ENCODE results near the gene SMAD7.
A peak's percentile ranks its signal among the peaks of the same experiment; 100 is the strongest.

Gene SMAD7

GRCh38 chr18:48929941-48930713 lies 20.6 kb downstream of the SMAD7 start:
- DNase-seq (ENCODE audit: low read depth) = no peak

DNA sequence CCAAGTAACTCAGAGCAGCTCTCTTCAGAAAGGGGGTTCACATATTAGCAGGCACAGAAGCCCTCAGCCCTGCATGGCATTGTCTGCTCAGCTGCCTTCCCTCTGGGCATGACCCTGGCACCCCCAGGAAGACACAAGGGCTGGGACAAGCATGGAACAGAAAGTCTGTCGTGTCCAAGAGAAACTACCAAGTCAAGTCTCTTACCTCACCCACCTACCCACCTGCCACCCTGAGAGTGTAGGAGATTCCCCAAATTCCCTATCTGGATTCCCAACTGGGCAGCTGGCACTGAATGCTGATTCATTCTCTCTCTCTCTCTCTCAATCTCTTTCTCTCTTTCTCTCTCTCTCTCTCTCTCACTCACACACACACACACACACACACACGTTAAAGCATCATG lies 21.6 kb downstream of the SMAD7 start:
- DNase-seq (ENCODE audit: low read depth) = no peak

DNA sequence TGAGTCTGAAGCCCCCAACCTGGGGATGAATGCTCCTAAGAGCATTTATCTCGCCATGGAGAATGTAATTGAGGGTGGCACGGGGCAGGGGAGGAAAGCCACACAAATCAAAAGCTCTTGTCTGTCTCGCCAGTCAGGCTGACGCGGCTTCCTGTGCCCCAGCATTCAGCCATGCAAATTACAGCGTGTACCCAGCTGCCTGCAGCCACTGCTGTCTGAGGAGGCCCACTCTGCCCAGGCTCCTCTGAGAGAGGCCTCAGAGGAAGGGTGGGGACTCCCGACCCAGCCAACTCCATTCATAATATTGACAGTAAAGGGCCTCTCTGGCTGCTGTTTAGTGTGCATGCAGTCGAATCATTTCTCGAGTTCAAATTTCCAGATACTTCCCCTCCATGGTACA lies 22.0 kb downstream of the SMAD7 start:
- DNase-seq (ENCODE audit: low read depth) = peak; percentile 73

- DNase-seq (ENCODE audit: low read depth) = no peak
Measured at GRCh38 chr18:48927286-48928080, 23.3 kb downstream of the SMAD7 start.

DNA sequence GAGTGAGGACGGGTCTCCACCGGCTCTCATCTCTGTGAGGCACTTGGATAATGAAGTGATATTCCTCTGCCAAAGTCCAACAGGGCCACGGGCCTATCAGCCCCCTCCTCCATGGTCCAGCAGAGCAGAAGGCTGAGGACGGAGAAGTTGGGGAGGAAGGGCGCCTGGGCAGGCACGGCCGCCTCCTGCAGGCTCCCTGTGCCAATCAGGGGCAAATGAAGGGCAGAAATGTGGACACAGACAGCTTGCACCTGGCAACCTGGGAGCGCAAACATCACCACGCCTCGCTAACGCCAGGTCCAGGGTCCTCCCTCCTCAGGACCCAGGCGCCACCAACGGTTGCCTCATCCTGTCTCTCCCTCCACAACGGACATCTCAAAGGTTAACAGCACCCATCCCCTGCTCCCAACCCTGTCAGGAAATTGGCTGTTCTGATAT lies 24.3 kb downstream of the SMAD7 start:
- no peak for DNase-seq (ENCODE audit: low read depth)

GRCh38 chr18:48925491-48925780 lies 25.3 kb downstream of the SMAD7 start:
- DNase-seq (ENCODE audit: low read depth) = no peak

DNA sequence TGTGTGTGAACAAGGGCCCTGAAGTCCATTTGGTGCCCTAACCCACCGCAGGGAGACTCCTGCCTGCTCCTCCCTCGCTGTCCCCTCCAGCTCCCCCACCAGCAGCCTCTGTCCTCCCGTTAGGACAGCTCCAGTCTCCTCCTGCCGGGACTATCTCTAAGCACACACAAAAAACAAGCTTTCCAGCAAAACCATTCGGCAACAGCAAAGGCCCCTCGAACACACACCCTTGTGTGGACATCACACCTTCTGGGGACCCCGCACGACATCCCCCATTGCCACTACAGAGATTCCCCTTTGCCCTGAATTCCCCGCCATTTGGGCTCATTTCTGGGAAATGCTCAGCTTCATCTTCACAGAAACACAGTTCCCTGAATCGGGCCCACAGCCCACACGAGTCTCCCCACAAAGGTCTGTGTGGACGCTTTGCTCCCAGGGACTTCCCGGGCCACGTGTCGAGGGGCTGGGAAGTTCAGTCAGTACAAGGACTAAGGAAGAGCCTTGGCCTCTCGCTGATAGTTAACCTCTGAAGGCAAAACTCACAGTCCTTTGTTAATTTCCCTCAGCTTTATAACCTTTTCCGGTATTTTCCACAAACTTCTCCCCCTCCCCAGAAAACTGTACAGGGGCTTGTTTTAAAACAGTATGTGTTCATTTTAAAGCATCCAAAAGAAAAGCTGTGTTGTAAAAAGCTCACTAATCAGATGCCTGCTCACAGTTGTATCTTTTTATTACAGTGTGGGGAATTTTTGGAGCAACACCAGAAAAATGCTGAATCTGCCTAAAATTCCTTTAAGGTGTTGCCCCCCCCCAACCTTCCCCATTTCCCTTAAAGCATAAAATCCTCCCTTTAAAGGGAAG lies 25.9 kb downstream of the SMAD7 start:
- DNase-seq (ENCODE audit: low read depth) = no peak

DNA sequence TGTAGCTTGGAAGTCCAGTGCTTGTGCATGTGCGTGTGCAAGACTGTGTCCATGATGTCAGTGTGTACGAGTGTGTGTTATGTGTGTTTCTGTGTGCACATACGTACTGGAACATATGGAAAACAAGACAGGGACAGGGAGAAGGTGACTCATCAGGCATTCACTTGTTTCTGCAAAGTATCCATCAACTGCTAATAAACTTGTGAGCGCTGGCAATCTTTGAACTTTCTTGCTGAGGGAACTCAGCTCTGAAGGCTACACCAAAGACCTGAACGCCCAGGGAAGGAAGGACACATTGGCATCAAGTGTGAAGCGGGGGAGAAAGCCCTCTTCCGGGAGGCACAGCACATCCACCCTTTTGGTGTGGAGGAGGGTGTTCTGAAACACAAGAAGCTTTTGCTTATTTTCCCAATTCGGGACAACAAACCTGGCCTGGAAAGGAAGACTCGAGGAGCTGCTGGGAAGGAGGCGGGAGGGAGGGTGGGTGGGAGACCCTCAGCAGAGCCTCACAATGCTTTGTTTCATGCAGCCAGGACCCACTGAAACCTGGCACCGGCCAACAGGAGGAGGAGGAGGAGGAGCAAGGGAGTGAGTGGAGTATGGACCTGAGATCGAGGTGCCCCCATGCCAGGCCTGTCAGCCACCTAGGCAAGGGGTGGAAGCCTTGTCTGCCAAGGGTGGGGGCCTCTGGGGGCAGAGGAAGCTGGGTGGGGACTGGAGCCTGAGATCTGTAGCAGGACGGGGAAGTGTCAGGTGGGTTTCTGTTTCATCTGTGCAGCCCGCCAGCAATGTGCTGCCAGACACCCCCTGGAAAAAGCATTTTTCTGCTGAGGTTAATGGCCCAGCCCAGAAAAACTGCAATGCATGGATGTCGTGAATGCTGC lies 26.8 kb downstream of the SMAD7 start:
- no peak for DNase-seq (ENCODE audit: low read depth)

- DNase-seq (ENCODE audit: low read depth) = no peak
Measured at GRCh38 chr18:48922801-48923730, 27.7 kb downstream of the SMAD7 start.

DNA sequence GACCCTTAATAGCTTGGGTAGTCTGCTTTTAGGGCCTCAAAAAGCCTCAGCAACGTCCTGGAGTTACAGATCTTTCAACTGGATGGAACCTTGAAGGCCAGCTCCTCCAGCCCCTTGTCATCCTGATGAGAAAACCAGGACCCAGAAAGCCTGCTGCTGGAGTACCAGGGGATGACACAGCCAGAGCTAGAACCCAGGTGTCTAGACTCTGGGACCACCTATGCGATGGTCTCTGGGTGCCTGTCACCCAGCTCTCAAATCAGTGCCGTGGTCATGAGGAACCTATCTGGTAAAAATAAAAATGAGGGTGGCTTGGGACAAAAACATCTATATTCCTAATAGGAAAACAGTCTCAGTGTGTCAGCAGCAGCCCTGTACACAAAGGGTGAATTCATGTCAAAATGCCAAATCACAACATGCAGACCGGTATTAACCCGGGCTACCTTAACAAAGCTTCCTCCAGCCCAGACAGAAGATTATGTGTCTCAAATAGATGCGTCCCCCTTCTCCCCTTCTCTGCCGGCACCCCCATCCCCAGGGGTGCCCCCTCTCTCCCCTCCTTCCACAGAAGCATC lies 28.5 kb downstream of the SMAD7 start:
- DNase-seq (ENCODE audit: low read depth) = no peak

GRCh38 chr18:48921305-48922225 lies 29.2 kb downstream of the SMAD7 start:
- no peak for DNase-seq (ENCODE audit: low read depth)

DNA sequence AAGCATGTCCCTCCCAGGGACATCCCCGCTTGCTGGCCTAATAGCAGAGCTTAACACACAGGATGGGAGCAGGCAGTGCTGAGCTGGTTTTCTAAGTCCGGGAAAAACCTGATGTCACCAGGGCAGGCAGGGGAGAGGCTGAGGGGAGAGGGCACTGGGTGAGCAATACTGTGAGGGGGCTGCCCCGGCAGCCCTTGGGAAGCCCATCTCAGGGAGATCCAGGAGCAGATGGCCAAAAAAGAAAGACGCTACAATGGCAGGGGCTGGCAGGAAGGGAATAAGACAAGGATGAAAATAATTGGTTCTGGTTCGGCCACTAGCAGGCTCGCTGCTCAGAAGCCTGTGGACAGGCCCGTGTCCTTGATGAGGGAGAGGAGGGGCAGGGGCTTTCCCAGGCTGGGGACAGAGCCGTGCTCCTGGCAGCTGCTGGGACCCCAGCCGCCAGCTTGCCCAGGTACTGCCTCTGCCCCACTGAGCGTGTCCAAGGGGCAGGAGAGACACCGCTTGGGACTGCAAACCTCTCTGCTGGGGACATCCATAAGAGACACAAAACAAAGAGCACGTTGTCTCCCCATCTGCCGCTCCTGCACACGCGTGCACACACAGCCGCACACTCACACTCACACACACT lies 30.2 kb downstream of the SMAD7 start:
- DNase-seq (ENCODE audit: low read depth) = no peak

GRCh38 chr18:48919547-48919946 lies 31.2 kb downstream of the SMAD7 start:
- no peak for DNase-seq (ENCODE audit: low read depth)

DNA sequence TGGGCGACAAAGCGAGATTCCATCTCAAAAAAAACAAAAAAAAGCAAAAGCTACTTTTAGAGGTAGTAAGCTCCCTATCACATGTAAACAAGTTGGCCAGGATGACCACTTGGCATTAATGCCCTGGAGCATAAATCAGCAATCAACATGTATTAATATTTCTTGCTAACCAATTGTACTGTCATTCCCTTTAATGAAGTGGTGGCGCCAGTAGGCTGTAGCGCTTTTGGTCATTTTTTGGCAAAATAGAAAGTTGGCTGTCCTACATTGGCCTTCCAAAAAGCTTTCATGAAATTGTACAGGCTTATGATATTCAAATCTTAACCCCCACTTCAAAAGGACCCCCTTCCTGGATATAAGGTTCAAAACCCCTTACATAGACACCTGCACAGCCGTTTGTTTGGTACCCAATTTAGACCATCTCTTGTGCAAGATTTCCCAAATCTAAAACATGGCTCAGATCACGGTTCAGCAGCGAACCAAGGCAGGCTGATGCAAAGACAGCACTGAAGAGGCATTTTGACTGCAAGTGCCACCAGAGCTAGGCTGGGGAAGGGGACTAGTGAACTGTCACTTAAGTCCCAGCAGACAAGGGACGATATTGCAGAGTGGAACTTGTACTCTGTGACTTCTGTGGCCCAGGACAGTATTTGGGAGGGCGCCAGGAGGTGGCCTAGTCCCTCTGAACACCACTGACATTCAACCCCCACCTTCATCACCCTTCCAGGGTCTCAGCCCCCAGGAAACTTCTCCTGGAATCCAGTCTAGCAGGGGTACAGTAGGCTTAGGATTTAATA lies 31.9 kb downstream of the SMAD7 start:
- no peak for DNase-seq (ENCODE audit: low read depth)

GRCh38 chr18:48917579-48918517 lies 32.9 kb downstream of the SMAD7 start:
- no peak for DNase-seq (ENCODE audit: low read depth)

- DNase-seq (ENCODE audit: low read depth) = no peak
Measured at GRCh38 chr18:48915626-48916425, 34.9 kb downstream of the SMAD7 start.
